A549 (cell line): ENCODE results near the gene GFOD2. TPM values are rescaled to one million over a fixed set of nuclear protein-coding genes. Genes with fewer than 3 reads are reported as not detected.

Experiments
- ATAC-seq, 2 experiments: fragments of 200-7000 bp in 1 of 2; fragments of >200 bp in 1 of 2; cut with Nextera tagmentation in 1 of 2; cut with Tn5 transposase in 1 of 2; 3 replicates each; pipeline versions ENCODE4 v1.8.0 to v1.9.1; 2018 to 2020; ENCODE audit warnings: mild to moderate bottlenecking in 1 of 2, moderate library complexity in 1 of 2
- CTCF ChIA-PET: fragments of 300-600 bp; sonication (Branson Sonifier 250); formaldehyde crosslinking; extraction: SDS; loops from one replicate; lab custom pipeline; 2021; ENCODE audit warnings: antibody characterized with exemption, inconsistent platforms; lab: Yijun Ruan, JAX
- POLR2A ChIA-PET: fragments of 350-600 bp; formaldehyde crosslinking; extraction: SDS; loops from one replicate; lab custom pipeline; 2021; ENCODE audit warnings: antibody characterized with exemption, inconsistent platforms; lab: Yijun Ruan, JAX
- DNase-seq, 2 experiments: peaks; one replicate each; pipeline versions ENCODE4 v3.0.0 to v3.0.0-alpha.2; 2011 to 2016; ENCODE audit warnings: low read depth in 1 of 2, low spot score in 1 of 2
- FAIRE-seq: peaks from 2 replicates; lab custom pipeline; 2011; peaks lifted over from hg19 to GRCh38; lab: Jason Lieb, UNC
- H3K27ac ChIP-seq, 2 experiments: fragments of >200 bp; sonication (Bioruptor Twin); formaldehyde crosslinking; 3 replicates each; pipeline ENCODE4 v1.5.1; 2016 to 2017
- H3K4me1 ChIP-seq: fragments of >200 bp; sonication (Bioruptor Twin); formaldehyde crosslinking; 3 replicates; pipeline ENCODE4 v1.6.1; 2016
- H3K4me2 ChIP-seq: fragments of >200 bp; sonication (Bioruptor Twin); formaldehyde crosslinking; 3 replicates; pipeline ENCODE4 v1.6.1; 2016
- H3K4me3 ChIP-seq: fragments of >200 bp; sonication (Bioruptor Twin); formaldehyde crosslinking; 3 replicates; pipeline ENCODE4 v1.5.1; 2016
- H3K9me3 ChIP-seq: fragments of >200 bp; sonication (Bioruptor Twin); formaldehyde crosslinking; 3 replicates; pipeline ENCODE4 v1.6.1; 2016
- BHLHE40 ChIP-seq: IDR thresholded peaks from 2 replicates; pipeline ENCODE4 v1.6.1; 2012; ENCODE audit warnings: low read depth, low read length, inconsistent platforms
- CEBPB ChIP-seq, 2 experiments: fragments of >200 bp in 1 of 2; sonication (Bioruptor Twin) in 1 of 2; formaldehyde crosslinking in 1 of 2; IDR thresholded peaks; 2 replicates each; pipeline ENCODE4 v1.6.1; 2012 to 2016
- CHD2 ChIP-seq: fragments of 150-350 bp; IDR thresholded peaks from 2 replicates; pipeline ENCODE4 v1.6.1; 2014; ENCODE audit warnings: low read length; ENCODE audit not compliant: partially characterized antibody
- CHD4 ChIP-seq: fragments of 200-600 bp; sonication (generic); IDR thresholded peaks from 2 replicates; pipeline ENCODE4 v1.6.1; 2016; ENCODE audit warnings: antibody characterized with exemption, mild to moderate bottlenecking, borderline replicate concordance
- EHMT2 ChIP-seq: fragments of 200-600 bp; sonication (generic); IDR thresholded peaks from 2 replicates; pipeline ENCODE4 v1.6.1; 2016; ENCODE audit warnings: antibody characterized with exemption, low read depth, mild to moderate bottlenecking, moderate library complexity
- EP300 ChIP-seq, 2 experiments: fragments of >200 bp; sonication (Bioruptor Twin); formaldehyde crosslinking; IDR thresholded peaks; 2 replicates in 1 of 2; 3 replicates in 1 of 2; pipeline ENCODE4 v1.6.1; 2016 to 2017
- ESRRA ChIP-seq: fragments of 150-350 bp; IDR thresholded peaks from 2 replicates; pipeline ENCODE4 v1.6.1; 2014; ENCODE audit warnings: mild to moderate bottlenecking, low read length, borderline replicate concordance
- FOSB ChIP-seq: fragments of 250-450 bp; sonication (Bioruptor Pico); IDR thresholded peaks from 2 replicates; pipeline ENCODE4 v1.5.0; 2020; ENCODE audit warnings: mild to moderate bottlenecking, moderate library complexity
- FOXS1 ChIP-seq: fragments of 250-450 bp; sonication (Bioruptor Pico); IDR thresholded peaks from 2 replicates; pipeline ENCODE4 v1.5.0; 2020; ENCODE audit warnings: mild to moderate bottlenecking, moderate library complexity
- HDAC2 ChIP-seq: fragments of 200-600 bp; sonication (generic); IDR thresholded peaks from 2 replicates; pipeline ENCODE4 v1.6.1; 2016
- HOXB5 ChIP-seq: fragments of 250-450 bp; sonication (Bioruptor Pico); IDR thresholded peaks from 2 replicates; pipeline ENCODE4 v1.5.0; 2020; ENCODE audit warnings: mild to moderate bottlenecking, moderate library complexity
- JUN ChIP-seq, 2 experiments: fragments of >200 bp; sonication (Bioruptor Twin); formaldehyde crosslinking; IDR thresholded peaks; 2 replicates in 1 of 2; 3 replicates in 1 of 2; pipeline ENCODE4 v1.6.1; 2016 to 2017
- JUNB ChIP-seq: fragments of >200 bp; sonication (Bioruptor Twin); formaldehyde crosslinking; IDR thresholded peaks from 2 replicates; pipeline ENCODE4 v1.6.1; 2016
- KDM1A ChIP-seq: fragments of 200-600 bp; sonication (generic); IDR thresholded peaks from 2 replicates; pipeline ENCODE4 v1.6.1; 2016; ENCODE audit warnings: low read depth, mild to moderate bottlenecking
- POLR2A ChIP-seq: IDR thresholded peaks from 2 replicates; pipeline ENCODE4 v1.6.1; 2012; ENCODE audit warnings: mild to moderate bottlenecking, low read length
- RAD21 ChIP-seq, 2 experiments: fragments of >200 bp in 1 of 2; sonication (Bioruptor Twin) in 1 of 2; formaldehyde crosslinking in 1 of 2; IDR thresholded peaks in 1 of 2; conservative IDR thresholded peaks in 1 of 2; 2 replicates in 1 of 2; 3 replicates in 1 of 2; pipeline ENCODE4 v1.6.1; 2012 to 2018; ENCODE audit warnings: inconsistent platforms in 1 of 2
- RARB ChIP-seq: fragments of 250-450 bp; sonication (Bioruptor Pico); IDR thresholded peaks from 2 replicates; pipeline ENCODE4 v1.8.0; 2021; ENCODE audit warnings: mild to moderate bottlenecking, moderate library complexity
- TFCP2L1 ChIP-seq: fragments of 250-450 bp; sonication (Bioruptor Pico); IDR thresholded peaks from 2 replicates; pipeline ENCODE4 v1.5.0; 2021; ENCODE audit warnings: mild to moderate bottlenecking
- WGBS: methylation state at CpG from one replicate; pipeline ENCODE4 v1.1.6; 2017; ENCODE audit errors: missing lambda C conversion rate; 5-methylcytosine and 5-hydroxymethylcytosine counted together
- polyA plus RNA-seq, 4 experiments: library from polyadenylated mRNA; depleted of rRNA in 3 of 4; stranded (reverse); fragments of >200 nt; fragmentation: RNase III in 1 of 4; extraction: RNeasy Plus Mini Kit Qiagen cat#74134 plus additional on column Dnase treatment in 1 of 4; gene quantifications; 2 replicates in 3 of 4; 3 replicates in 1 of 4; pipeline ENCODE4 v1.2.3, GENCODE V29; 2011 to 2017
- TF ChIP-seq, protein P1 (sequence below): fragments of >200 bp; sonication (Bioruptor Twin); formaldehyde crosslinking; IDR thresholded peaks from 2 replicates; pipeline ENCODE4 v1.6.1; 2016
- TF ChIP-seq, protein P2 (sequence below): fragments of >200 bp; sonication (Bioruptor Twin); formaldehyde crosslinking; IDR thresholded peaks from 3 replicates; pipeline ENCODE4 v1.5.1; 2016
- TF ChIP-seq, protein P3 (sequence below): fragments of 150-350 bp; IDR thresholded peaks from 2 replicates; pipeline ENCODE4 v1.6.1; 2014; ENCODE audit warnings: low read depth, mild to moderate bottlenecking, low read length
- TF ChIP-seq, protein P4 (sequence below): fragments of 200-600 bp; sonication (generic); IDR thresholded peaks from 2 replicates; pipeline ENCODE4 v1.6.1; 2016; ENCODE audit warnings: antibody characterized with exemption, mild to moderate bottlenecking, moderate library complexity
- TF ChIP-seq, protein P5 (sequence below): fragments of 250-450 bp; sonication (Bioruptor Pico); IDR thresholded peaks from 2 replicates; pipeline ENCODE4 v1.5.0; 2020; ENCODE audit warnings: low read depth, mild to moderate bottlenecking, moderate library complexity

GFOD2 gene
- polyA plus RNA-seq, 2 of the 4 experiments (the other 2 are of a cell fraction): 10.3 to 16.4 TPM

DNA sequence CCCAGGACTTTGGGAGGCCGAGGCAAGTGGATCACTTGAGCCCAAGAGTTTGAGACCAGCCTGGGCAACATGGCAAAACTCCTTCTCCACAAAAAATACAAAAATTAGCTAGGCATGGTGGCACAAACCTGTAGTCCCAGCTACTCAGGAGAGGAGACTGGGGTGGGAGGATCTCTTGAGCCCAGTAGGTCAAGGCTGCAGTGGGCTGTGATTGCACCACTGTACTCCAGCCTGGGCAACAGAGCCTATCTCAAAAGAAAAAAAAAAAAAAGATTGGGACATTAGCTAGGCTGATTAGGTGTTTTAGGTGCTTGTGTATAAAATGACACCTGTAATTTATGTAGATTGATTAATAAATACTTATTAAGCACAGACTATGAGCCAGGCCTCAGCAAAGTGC, 10.1 kb downstream of the GFOD2 start:
- no peak for FAIRE-seq
- POLR2A ChIA-PET: no interaction called here

DNA sequence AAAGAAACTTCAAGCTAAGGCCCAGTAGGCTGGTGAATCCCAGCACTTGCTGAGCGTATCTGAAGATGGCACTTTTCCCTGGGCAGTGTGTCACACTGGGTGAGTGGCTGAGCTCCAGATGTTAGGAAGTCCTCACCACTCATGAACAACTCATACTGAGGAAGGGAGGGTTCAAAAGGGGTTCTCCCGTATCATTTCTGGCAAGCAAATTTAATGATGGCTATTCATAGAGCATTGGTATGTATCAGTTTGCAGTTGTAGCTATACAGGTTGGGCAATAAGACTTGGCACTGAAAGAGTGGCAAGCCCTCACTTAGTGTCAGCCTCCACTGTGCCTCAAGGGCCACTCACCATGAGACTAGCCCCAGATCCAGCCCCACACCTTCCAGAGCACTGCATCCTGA, 10.7 kb downstream of the GFOD2 start:
- ChIA-PET POLR2A (no interaction called here), CTCF (interaction anchor here (0.9 to 1.8 kb wide), 2 partner anchors 40 to 108 kb away, joined by 3 to 5 read pairs; no protein-coding TSS in a partner anchor)
- no peak overlapping the region for H3K4me3 ChIP-seq
- FAIRE-seq (no peak), DNase-seq (no peak), ATAC-seq (no peak)
- no peaks in the 10 kb centered on the region for H3K9me3 ChIP-seq
- 96% methylated on average over 2 of the region's 2 CpGs for WGBS
- TF ChIP-seq, protein P1, sequence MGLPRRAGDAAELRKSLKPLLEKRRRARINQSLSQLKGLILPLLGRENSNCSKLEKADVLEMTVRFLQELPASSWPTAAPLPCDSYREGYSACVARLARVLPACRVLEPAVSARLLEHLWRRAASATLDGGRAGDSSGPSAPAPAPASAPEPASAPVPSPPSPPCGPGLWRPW: no peak
- no peak for TF ChIP-seq KDM1A
- no peak for TF ChIP-seq CHD2
- TF ChIP-seq BHLHE40: no peak
- TF ChIP-seq, protein P2, sequence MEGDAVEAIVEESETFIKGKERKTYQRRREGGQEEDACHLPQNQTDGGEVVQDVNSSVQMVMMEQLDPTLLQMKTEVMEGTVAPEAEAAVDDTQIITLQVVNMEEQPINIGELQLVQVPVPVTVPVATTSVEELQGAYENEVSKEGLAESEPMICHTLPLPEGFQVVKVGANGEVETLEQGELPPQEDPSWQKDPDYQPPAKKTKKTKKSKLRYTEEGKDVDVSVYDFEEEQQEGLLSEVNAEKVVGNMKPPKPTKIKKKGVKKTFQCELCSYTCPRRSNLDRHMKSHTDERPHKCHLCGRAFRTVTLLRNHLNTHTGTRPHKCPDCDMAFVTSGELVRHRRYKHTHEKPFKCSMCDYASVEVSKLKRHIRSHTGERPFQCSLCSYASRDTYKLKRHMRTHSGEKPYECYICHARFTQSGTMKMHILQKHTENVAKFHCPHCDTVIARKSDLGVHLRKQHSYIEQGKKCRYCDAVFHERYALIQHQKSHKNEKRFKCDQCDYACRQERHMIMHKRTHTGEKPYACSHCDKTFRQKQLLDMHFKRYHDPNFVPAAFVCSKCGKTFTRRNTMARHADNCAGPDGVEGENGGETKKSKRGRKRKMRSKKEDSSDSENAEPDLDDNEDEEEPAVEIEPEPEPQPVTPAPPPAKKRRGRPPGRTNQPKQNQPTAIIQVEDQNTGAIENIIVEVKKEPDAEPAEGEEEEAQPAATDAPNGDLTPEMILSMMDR: no peak
- H3K27ac ChIP-seq: no peak overlapping the region
- H3K4me2 ChIP-seq: no peak overlapping the region
- H3K4me1 ChIP-seq: no peaks in the 10 kb centered on the region

More for the DNA sequence above, 10.1 kb downstream of the GFOD2 start:
- Histone ChIP-seq H3K4me2 (no peak overlapping the region), H3K27ac (no peak overlapping the region), H3K4me1 (no peaks in the 10 kb centered on the region), H3K9me3 (no peaks in the 10 kb centered on the region), H3K4me3 (no peak overlapping the region)
- DNase-seq (no peak), ATAC-seq (no peak)
- CTCF ChIA-PET: interaction anchor here (1.8 kb wide), 2 partner anchors 46 to 107 kb away, joined by 3 to 5 read pairs; no protein-coding TSS in a partner anchor
- TF ChIP-seq, protein P3, sequence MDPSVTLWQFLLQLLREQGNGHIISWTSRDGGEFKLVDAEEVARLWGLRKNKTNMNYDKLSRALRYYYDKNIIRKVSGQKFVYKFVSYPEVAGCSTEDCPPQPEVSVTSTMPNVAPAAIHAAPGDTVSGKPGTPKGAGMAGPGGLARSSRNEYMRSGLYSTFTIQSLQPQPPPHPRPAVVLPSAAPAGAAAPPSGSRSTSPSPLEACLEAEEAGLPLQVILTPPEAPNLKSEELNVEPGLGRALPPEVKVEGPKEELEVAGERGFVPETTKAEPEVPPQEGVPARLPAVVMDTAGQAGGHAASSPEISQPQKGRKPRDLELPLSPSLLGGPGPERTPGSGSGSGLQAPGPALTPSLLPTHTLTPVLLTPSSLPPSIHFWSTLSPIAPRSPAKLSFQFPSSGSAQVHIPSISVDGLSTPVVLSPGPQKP: no peak
- TF ChIP-seq JUN (IDR thresholded peaks at IDR 0.05): no peak
- no peak for TF ChIP-seq CHD4
- no peak for TF ChIP-seq ESRRA
- TF ChIP-seq, protein P4, sequence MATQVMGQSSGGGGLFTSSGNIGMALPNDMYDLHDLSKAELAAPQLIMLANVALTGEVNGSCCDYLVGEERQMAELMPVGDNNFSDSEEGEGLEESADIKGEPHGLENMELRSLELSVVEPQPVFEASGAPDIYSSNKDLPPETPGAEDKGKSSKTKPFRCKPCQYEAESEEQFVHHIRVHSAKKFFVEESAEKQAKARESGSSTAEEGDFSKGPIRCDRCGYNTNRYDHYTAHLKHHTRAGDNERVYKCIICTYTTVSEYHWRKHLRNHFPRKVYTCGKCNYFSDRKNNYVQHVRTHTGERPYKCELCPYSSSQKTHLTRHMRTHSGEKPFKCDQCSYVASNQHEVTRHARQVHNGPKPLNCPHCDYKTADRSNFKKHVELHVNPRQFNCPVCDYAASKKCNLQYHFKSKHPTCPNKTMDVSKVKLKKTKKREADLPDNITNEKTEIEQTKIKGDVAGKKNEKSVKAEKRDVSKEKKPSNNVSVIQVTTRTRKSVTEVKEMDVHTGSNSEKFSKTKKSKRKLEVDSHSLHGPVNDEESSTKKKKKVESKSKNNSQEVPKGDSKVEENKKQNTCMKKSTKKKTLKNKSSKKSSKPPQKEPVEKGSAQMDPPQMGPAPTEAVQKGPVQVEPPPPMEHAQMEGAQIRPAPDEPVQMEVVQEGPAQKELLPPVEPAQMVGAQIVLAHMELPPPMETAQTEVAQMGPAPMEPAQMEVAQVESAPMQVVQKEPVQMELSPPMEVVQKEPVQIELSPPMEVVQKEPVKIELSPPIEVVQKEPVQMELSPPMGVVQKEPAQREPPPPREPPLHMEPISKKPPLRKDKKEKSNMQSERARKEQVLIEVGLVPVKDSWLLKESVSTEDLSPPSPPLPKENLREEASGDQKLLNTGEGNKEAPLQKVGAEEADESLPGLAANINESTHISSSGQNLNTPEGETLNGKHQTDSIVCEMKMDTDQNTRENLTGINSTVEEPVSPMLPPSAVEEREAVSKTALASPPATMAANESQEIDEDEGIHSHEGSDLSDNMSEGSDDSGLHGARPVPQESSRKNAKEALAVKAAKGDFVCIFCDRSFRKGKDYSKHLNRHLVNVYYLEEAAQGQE: no peak
- no peak for TF ChIP-seq EHMT2
- TF ChIP-seq CHD2: no peak
- TF ChIP-seq HOXB5 (CRISPR knock-in tag): no peak
- TF ChIP-seq CEBPB (IDR thresholded peaks at IDR 0.05): no peak
- no peak for TF ChIP-seq HDAC2
- no peak for TF ChIP-seq TFCP2L1
- no peak for TF ChIP-seq RAD21 (conservative IDR thresholded peaks at IDR 0.05 in 1 of 2, IDR thresholded peaks at IDR 0.05 in 1 of 2)
- no peak for TF ChIP-seq RARB (CRISPR knock-in tag)
- no peak for TF ChIP-seq EP300 (IDR thresholded peaks at IDR 0.05)
- no peak for TF ChIP-seq FOSB
- TF ChIP-seq, protein P5, sequence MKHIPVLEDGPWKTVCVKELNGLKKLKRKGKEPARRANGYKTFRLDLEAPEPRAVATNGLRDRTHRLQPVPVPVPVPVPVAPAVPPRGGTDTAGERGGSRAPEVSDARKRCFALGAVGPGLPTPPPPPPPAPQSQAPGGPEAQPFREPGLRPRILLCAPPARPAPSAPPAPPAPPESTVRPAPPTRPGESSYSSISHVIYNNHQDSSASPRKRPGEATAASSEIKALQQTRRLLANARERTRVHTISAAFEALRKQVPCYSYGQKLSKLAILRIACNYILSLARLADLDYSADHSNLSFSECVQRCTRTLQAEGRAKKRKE: no peak
- no peak for TF ChIP-seq JUNB
- TF ChIP-seq FOXS1 (CRISPR knock-in tag): no peak
- no peak for TF ChIP-seq POLR2A
- 94% methylated on average over 1 of the region's 1 CpG for WGBS
